Measurements from ENCODE around the gene BANF2.

Gene BANF2

DNA sequence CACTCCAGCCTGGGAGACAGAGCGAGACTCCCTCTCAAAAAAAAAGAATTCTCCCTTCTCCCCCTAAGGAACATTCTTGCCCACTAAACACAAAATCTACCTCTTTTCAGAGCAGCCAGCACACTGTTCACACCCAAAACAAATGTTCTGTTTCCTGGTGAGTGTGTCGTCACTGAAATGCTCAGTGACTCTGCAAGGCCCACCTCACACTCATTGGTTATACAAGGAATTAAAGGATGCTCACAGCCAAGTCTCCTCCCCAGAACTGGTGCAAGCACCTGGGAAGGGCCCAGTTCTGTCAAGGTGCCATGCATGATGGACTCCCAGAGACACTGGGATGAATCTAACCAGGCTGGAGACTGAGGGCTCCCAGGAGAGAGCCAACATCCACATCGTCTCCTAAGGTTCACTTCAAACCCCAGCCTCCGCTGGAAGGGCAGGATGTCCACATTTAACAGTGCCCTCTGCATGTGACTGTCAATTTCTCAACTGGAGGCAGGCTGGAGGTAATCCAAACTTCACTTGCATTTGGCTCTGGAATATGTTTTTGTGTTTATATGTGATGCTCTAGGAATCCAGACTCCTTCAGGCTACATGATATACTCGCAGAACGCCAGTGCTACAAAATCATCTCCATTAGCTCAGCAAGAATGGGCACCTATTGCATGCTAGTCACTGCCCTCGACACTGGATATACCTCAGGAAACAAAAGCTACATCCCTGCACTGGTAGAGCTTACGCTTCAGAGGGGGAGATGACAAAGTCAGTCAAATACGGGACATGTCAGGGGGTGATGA, 24.8 kb upstream of the BANF2 start:
- DNase-seq: no peak
- H3K9me3 Mint-ChIP-seq: no peaks in the 10 kb centered on the region
- peaks cover 16% of the 10 kb centered on the region for H3K4me1 Mint-ChIP-seq
- no peak overlapping the region for H3K27ac Mint-ChIP-seq
- peaks cover 13% of the 10 kb centered on the region for H3K36me3 Mint-ChIP-seq (ENCODE audit: low read depth)
- no peak for ATAC-seq
- no peak overlapping the region for H3K4me3 Mint-ChIP-seq
- no peaks in the 10 kb centered on the region for H3K27me3 Mint-ChIP-seq

GRCh38 chr20:17675519-17676377, 24.0 kb upstream of the BANF2 start:
- Mint-ChIP-seq H3K27ac (no peak overlapping the region), H3K4me1 (peaks cover 23% of the 10 kb centered on the region), H3K4me3 (no peak overlapping the region), H3K9me3 (no peaks in the 10 kb centered on the region), H3K27me3 (no peaks in the 10 kb centered on the region), H3K36me3 (ENCODE audit: low read depth) (peaks cover 10% of the 10 kb centered on the region)
- DNase-seq (no peak), ATAC-seq (no peak)

DNA sequence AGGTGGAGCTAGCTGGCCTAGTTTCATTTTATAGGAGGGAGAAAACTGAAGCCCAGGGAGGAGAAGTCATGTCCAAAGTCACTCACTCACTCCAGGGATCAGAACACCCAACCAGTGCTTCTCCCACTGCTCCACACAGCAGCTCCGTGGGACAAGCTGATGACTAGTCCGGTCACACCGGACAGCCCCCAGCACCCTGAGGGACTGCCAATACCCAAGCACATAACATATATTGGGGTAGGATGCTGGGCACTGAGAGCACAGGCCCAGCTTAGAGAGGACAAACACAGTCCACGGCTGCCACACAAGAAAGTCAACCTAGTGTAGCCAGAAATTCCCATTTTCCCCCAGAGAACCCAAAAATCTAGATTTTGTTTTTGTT, 23.4 kb upstream of the BANF2 start:
- H3K27me3 Mint-ChIP-seq: no peaks in the 10 kb centered on the region
- no peaks in the 10 kb centered on the region for H3K9me3 Mint-ChIP-seq
- ATAC-seq (no peak), DNase-seq (no peak)
- H3K36me3 Mint-ChIP-seq (ENCODE audit: low read depth): peaks cover 10% of the 10 kb centered on the region
- no peak overlapping the region for H3K4me3 Mint-ChIP-seq
- peaks cover 24% of the 10 kb centered on the region for H3K4me1 Mint-ChIP-seq
- H3K27ac Mint-ChIP-seq: no peak overlapping the region

GRCh38 chr20:17676942-17677341, 22.8 kb upstream of the BANF2 start:
- Mint-ChIP-seq H3K27ac (no peak overlapping the region), H3K36me3 (ENCODE audit: low read depth) (peaks cover 10% of the 10 kb centered on the region), H3K4me3 (no peak overlapping the region), H3K4me1 (peaks cover 24% of the 10 kb centered on the region), H3K9me3 (no peaks in the 10 kb centered on the region), H3K27me3 (no peaks in the 10 kb centered on the region)
- DNase-seq (no peak), ATAC-seq (no peak)

GRCh38 chr20:17678295-17678694, 21.5 kb upstream of the BANF2 start:
- ATAC-seq (no peak), DNase-seq (no peak)
- Mint-ChIP-seq H3K4me3 (no peak overlapping the region), H3K4me1 (peaks cover 27% of the 10 kb centered on the region), H3K27ac (no peak overlapping the region), H3K9me3 (no peaks in the 10 kb centered on the region), H3K36me3 (ENCODE audit: low read depth) (peaks cover 7% of the 10 kb centered on the region), H3K27me3 (peaks cover 3% of the 10 kb centered on the region)

DNA sequence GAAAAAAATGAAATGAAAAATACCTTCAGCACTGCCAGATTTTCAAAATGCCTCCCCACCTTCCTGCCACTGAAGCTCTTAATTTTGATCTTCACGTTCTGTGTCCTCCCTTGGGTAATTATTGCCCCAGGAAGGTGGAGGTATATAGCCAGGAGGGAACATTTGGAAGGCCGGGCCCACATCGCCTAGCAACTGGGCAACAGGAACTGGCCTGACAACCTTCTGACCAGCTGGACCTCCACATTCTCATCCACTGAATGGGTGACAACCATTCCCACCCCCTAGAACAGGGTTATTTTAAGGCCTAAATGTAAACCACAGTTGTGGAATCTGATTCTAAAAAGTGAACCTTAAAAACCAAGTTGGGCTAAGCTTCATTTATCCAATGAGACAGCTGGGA, 20.9 kb upstream of the BANF2 start:
- H3K4me1 Mint-ChIP-seq: peaks cover 26% of the 10 kb centered on the region
- peaks cover 7% of the 10 kb centered on the region for H3K27me3 Mint-ChIP-seq
- H3K27ac Mint-ChIP-seq: no peak overlapping the region
- ATAC-seq (no peak), DNase-seq (no peak)
- H3K36me3 Mint-ChIP-seq (ENCODE audit: low read depth): peaks cover 7% of the 10 kb centered on the region
- H3K4me3 Mint-ChIP-seq: no peak overlapping the region
- no peaks in the 10 kb centered on the region for H3K9me3 Mint-ChIP-seq

DNA sequence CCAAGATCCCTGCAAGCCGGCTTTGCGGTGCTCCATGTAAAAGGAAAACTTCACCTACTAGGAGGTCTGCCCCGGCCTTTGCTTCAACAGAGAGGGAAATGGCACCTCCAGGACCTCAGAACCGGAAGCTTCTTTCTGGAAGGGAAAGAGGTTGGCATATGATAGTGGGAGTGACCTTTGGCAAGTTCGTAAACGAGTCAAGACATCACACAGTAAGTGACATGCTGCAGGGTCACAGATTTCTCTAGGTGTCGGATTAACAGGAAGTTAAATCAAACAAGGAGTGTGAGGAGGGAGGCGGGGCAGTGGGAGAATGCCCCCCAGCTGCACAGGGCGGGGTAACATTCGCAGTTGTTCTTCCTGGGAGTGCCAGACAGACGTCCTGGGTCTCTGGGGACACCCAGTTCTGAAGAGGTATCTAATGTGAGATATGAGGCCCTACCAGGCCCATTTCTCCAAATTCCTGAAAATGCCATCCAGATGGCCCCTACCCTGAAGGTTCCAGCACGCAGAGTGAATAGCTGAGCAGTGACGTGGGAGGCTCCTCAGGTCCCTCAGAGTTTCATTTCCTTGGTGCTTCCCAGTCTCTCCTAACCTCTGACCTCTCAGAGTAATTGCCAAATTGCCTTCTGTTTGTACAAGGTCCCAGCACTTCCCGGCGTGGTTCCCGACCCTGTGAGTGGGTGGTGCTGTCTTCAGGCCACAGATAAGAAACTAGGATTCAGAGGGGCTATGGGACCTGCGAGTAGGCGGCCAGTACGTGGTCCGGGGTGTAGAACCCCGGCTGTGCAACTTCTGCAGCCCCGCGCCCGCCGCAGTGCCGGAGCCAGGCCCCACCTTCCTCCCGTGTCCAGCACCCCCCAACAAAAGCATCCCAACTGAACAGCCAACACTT, 19.6 kb upstream of the BANF2 start:
- H3K36me3 Mint-ChIP-seq (ENCODE audit: low read depth): peaks cover 7% of the 10 kb centered on the region
- H3K4me1 Mint-ChIP-seq: peaks cover 26% of the 10 kb centered on the region
- ATAC-seq: no peak
- H3K27me3 Mint-ChIP-seq: peaks cover 13% of the 10 kb centered on the region
- H3K4me3 Mint-ChIP-seq: peak overlapping the region; percentile 78
- no peaks in the 10 kb centered on the region for H3K9me3 Mint-ChIP-seq
- peak; percentile 12 for DNase-seq
- peak overlapping the region; percentile 76 for H3K27ac Mint-ChIP-seq

- peaks cover 26% of the 10 kb centered on the region for H3K4me1 Mint-ChIP-seq
- no peaks in the 10 kb centered on the region for H3K9me3 Mint-ChIP-seq
- H3K27ac Mint-ChIP-seq: peak overlapping the region; percentile 76
- peak overlapping the region; percentile 78 for H3K4me3 Mint-ChIP-seq
- DNase-seq: peak; percentile 86
- peak; percentile 44 for ATAC-seq
- peaks cover 7% of the 10 kb centered on the region for H3K36me3 Mint-ChIP-seq (ENCODE audit: low read depth)
- peaks cover 19% of the 10 kb centered on the region for H3K27me3 Mint-ChIP-seq
Measured at GRCh38 chr20:17680836-17681725, 18.7 kb upstream of the BANF2 start.

- peaks cover 7% of the 10 kb centered on the region for H3K36me3 Mint-ChIP-seq (ENCODE audit: low read depth)
- peaks cover 26% of the 10 kb centered on the region for H3K4me1 Mint-ChIP-seq
- ATAC-seq: peak; percentile 1
- no peaks in the 10 kb centered on the region for H3K9me3 Mint-ChIP-seq
- no peak for DNase-seq
- no peak overlapping the region for H3K27ac Mint-ChIP-seq
- H3K27me3 Mint-ChIP-seq: peaks cover 24% of the 10 kb centered on the region
- peak overlapping the region; percentile 80 for H3K4me3 Mint-ChIP-seq
Measured at GRCh38 chr20:17681726-17682102, 18.1 kb upstream of the BANF2 start.

- ATAC-seq: peak; percentile 95
- no peaks in the 10 kb centered on the region for H3K9me3 Mint-ChIP-seq
- peaks cover 7% of the 10 kb centered on the region for H3K36me3 Mint-ChIP-seq (ENCODE audit: low read depth)
- peak within 1 kb of the TSS; percentile 79 for H3K27ac Mint-ChIP-seq
- peak within 1 kb of the TSS; percentile 80 for H3K4me3 Mint-ChIP-seq
- H3K4me1 Mint-ChIP-seq: peaks cover 26% of the 10 kb centered on the region
- peak; percentile 96 for DNase-seq
- H3K27me3 Mint-ChIP-seq: peaks cover 29% of the 10 kb centered on the region
Measured at GRCh38 chr20:17682103-17682888, 17.5 kb upstream of the BANF2 start, which contains the start of gene RRBP1. Gene RRBP1, minus strand, starts transcription at chr20:17682242. Its CDS starts 21,735 bp downstream, at chr20:17660507.

GRCh38 chr20:17682889-17683198, 16.9 kb upstream of the BANF2 start:
- Mint-ChIP-seq H3K4me1 (peaks cover 26% of the 10 kb centered on the region), H3K27ac (no peak overlapping the region), H3K4me3 (peak overlapping the region; percentile 73), H3K9me3 (no peaks in the 10 kb centered on the region), H3K27me3 (peaks cover 35% of the 10 kb centered on the region), H3K36me3 (ENCODE audit: low read depth) (peaks cover 7% of the 10 kb centered on the region)
- DNase-seq (no peak), ATAC-seq (no peak)

DNA sequence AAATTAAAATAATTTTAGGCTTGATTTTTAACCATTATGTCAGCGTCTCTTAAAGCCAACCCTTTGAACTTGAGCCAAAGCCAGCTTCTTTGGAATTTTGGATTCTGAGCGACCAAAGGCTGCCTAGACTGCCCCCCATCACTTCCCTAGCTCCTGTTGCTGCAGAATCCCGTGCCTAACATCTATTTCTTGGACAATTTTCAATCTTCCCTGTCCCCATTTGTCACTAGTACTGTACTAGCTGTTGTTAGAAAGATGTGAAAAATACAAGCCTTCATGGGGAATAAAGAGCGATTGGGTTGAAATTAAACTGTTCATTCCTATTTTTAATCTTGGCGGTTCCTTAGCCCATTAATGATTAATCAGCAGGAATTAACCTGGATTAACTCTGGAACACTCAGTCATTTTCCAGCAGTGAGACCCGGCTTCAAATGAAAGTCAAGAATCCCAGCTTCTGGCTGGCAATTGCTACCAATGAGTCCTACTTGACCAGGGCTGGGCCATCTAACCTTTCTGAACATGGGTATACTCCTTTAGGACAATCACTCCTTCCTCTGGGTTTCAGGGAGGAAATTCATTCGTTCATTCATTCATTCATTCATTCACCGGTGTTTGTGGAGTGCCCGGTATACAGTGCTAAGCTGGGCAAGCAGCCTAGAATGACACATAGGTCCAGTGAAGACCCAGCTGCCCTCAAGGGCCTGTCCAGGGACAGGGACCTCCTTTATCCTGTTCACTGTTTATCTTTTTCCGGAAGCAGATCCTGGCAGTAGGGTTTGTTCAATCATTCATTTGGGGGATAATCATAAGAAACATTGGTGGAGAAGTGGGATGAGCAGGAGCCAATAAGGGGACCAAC, 16.3 kb upstream of the BANF2 start:
- Mint-ChIP-seq H3K27me3 (peaks cover 37% of the 10 kb centered on the region), H3K36me3 (ENCODE audit: low read depth) (peaks cover 4% of the 10 kb centered on the region), H3K4me3 (peak overlapping the region; percentile 44), H3K4me1 (peaks cover 22% of the 10 kb centered on the region), H3K9me3 (no peaks in the 10 kb centered on the region), H3K27ac (no peak overlapping the region)
- no peak for DNase-seq
- no peak for ATAC-seq

All from activated naive CD8-positive, alpha-beta T cell treated with anti-CD3 and anti-CD28 coated beads, Interleukin-2, amount 50 U/mL, for 24 hours (primary cell).